ENCODE results near the gene CADPS2. TPM values are rescaled to one million over a fixed set of nuclear protein-coding genes. Genes with fewer than 3 reads are reported as not detected.

CADPS2 gene
- total RNA-seq, 2 experiments from 2014 or later: not detected

DNA sequence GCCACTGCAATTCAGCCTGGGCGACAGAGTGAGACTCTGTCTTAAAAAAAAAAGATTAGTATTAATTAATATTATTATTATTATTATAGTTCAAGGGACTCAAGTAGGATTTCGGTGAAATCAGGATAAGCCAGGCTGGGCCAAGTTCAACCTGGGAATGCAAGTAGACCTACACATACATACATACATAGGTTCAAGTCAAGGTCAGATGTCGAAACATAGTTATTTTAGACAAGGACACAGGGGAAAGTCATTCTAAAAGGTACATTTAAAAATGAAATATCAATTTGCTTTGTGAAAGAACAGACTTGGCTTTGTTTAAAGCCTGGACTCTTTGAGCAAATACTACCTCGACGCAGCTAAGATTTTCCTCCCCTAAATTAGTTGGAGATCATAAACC, 336.7 kb downstream of the CADPS2 start:
- ChIA-PET CTCF (no interaction called here), POLR2A (no interaction called here)

DNA sequence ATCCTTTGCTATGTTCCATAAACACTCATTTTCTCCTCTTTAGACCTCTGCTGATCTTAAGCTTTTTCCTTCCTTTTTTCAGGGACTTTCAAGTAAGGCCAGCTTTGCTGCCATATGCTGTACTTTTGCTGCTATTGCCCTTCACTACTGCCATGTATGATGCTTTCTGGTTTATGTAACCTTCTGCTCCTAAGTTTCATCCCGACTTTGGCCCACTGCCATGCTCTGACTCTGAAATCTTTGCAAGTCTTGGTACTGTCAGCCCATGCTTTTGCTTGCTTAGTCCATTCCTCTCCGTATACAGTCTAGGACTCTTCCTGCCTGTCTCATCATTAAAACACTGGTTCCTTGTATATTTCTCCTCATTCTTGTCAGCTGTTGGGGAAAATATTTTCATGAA, 339.8 kb downstream of the CADPS2 start:
- DNase-seq (no peak), ATAC-seq (ENCODE audit: poor library complexity) (no peak)
- H3K27ac Mint-ChIP-seq: no peak overlapping the region
- Histone ChIP-seq H3K9me3 (ENCODE audit: control insufficient read depth in 1 of 2, insufficient read depth in 1 of 2, low read length in 2 of 2) (no peaks in the 10 kb centered on the region), H3K27ac (ENCODE audit: low read depth in 1 of 2, low read length in 2 of 2) (no peak overlapping the region), H3K36me3 (ENCODE audit: insufficient read depth, low read length) (no peaks in the 10 kb centered on the region), H3K4me3 (ENCODE audit: low read length) (no peak overlapping the region), H3K4me1 (ENCODE audit: insufficient read depth, low read length) (no peaks in the 10 kb centered on the region), H3K27me3 (ENCODE audit: control insufficient read depth in 1 of 2, insufficient read depth in 2 of 2, low read length in 2 of 2) (no peaks in the 10 kb centered on the region)
- TF ChIP-seq, protein P1, sequence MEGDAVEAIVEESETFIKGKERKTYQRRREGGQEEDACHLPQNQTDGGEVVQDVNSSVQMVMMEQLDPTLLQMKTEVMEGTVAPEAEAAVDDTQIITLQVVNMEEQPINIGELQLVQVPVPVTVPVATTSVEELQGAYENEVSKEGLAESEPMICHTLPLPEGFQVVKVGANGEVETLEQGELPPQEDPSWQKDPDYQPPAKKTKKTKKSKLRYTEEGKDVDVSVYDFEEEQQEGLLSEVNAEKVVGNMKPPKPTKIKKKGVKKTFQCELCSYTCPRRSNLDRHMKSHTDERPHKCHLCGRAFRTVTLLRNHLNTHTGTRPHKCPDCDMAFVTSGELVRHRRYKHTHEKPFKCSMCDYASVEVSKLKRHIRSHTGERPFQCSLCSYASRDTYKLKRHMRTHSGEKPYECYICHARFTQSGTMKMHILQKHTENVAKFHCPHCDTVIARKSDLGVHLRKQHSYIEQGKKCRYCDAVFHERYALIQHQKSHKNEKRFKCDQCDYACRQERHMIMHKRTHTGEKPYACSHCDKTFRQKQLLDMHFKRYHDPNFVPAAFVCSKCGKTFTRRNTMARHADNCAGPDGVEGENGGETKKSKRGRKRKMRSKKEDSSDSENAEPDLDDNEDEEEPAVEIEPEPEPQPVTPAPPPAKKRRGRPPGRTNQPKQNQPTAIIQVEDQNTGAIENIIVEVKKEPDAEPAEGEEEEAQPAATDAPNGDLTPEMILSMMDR (IDR thresholded peaks at IDR 0.05): no peak
- CTCF ChIA-PET: no interaction called here
- H3K4me1 Mint-ChIP-seq (ENCODE audit: low read depth): no peaks in the 10 kb centered on the region
- POLR2A ChIA-PET: no interaction called here
- H3K27me3 Mint-ChIP-seq: no peaks in the 10 kb centered on the region
- intact Hi-C loops (cut with DNase I, micrococcal nuclease): no loop called here
- H3K36me3 Mint-ChIP-seq (ENCODE audit: low read depth): no peaks in the 10 kb centered on the region
- H3K9me3 Mint-ChIP-seq: no peaks in the 10 kb centered on the region
- H3K4me3 Mint-ChIP-seq: no peak overlapping the region

More for the DNA sequence above, 336.7 kb downstream of the CADPS2 start:
- no peak for ATAC-seq (ENCODE audit: poor library complexity)
- Histone ChIP-seq H3K4me1 (ENCODE audit: insufficient read depth, low read length) (no peaks in the 10 kb centered on the region), H3K27me3 (ENCODE audit: control insufficient read depth in 1 of 2, insufficient read depth in 2 of 2, low read length in 2 of 2) (no peaks in the 10 kb centered on the region), H3K36me3 (ENCODE audit: insufficient read depth, low read length) (no peaks in the 10 kb centered on the region), H3K4me3 (ENCODE audit: low read length) (no peak overlapping the region), H3K27ac (ENCODE audit: low read depth in 1 of 2, low read length in 2 of 2) (no peak overlapping the region), H3K9me3 (ENCODE audit: control insufficient read depth in 1 of 2, insufficient read depth in 1 of 2, low read length in 2 of 2) (no peaks in the 10 kb centered on the region)
- TF ChIP-seq, protein P1 (IDR thresholded peaks at IDR 0.05): no peak
- Mint-ChIP-seq H3K4me3 (no peak overlapping the region), H3K27ac (no peak overlapping the region), H3K9me3 (no peaks in the 10 kb centered on the region), H3K36me3 (ENCODE audit: low read depth) (no peaks in the 10 kb centered on the region), H3K27me3 (no peaks in the 10 kb centered on the region), H3K4me1 (ENCODE audit: low read depth) (no peaks in the 10 kb centered on the region)
- no peak for DNase-seq
- intact Hi-C loops (cut with DNase I, micrococcal nuclease): no loop called here

DNA sequence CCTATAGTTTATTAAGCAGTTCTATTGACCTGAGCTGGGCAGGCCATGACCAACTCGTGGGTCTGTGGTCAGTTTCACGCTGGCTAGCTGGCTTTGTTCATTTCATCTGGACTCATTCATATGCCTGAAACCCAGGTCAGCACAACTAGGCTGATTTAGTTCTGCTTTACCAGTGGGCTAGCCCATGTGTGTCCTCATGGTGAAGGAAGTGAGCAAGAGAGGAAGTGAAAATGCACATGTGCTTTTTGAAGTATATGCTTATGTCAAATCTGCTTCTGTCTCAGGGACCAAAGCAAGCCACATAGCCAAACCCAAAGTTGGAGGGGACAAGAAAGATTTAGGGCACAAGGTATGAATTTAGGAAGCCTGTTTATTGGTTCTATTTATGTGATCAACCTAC, 341.8 kb downstream of the CADPS2 start:
- no peaks in the 10 kb centered on the region for H3K27me3 ChIP-seq (ENCODE audit: control insufficient read depth in 1 of 2, insufficient read depth in 2 of 2, low read length in 2 of 2)
- DNase-seq (peak in 3 of 14 experiments; percentile 3 to 4 (median 4)), ATAC-seq (ENCODE audit: poor library complexity) (no peak)
- no peaks in the 10 kb centered on the region for H3K36me3 ChIP-seq (ENCODE audit: insufficient read depth, low read length)
- Mint-ChIP-seq H3K4me3 (no peak overlapping the region), H3K9me3 (no peaks in the 10 kb centered on the region), H3K36me3 (ENCODE audit: low read depth) (no peaks in the 10 kb centered on the region), H3K27me3 (no peaks in the 10 kb centered on the region), H3K4me1 (ENCODE audit: low read depth) (no peaks in the 10 kb centered on the region), H3K27ac (no peak overlapping the region)
- TF ChIP-seq, protein P1 (IDR thresholded peaks at IDR 0.05): no peak
- H3K4me1 ChIP-seq (ENCODE audit: insufficient read depth, low read length): no peaks in the 10 kb centered on the region
- no peak overlapping the region for H3K4me3 ChIP-seq (ENCODE audit: low read length)
- intact Hi-C loops (cut with DNase I, micrococcal nuclease): no loop called here
- CTCF ChIA-PET: no interaction called here
- H3K9me3 ChIP-seq (ENCODE audit: control insufficient read depth in 1 of 2, insufficient read depth in 1 of 2, low read length in 2 of 2): no peaks in the 10 kb centered on the region
- H3K27ac ChIP-seq (ENCODE audit: low read depth in 1 of 2, low read length in 2 of 2): no peak overlapping the region
- POLR2A ChIA-PET: no interaction called here

Measured in CD4-positive, alpha-beta T cell (primary cell).